HG02981 (cell line): Measurements from ENCODE around the gene MYRIP.
"Not testable (repeated sequence)": the region's sequence is repeated elsewhere in the genome, so short reads cannot be mapped to it uniquely, and the experiment has no call there.

Source experiments
- ATAC-seq: cut with Tn5 transposase; IDR thresholded peaks from one replicate; pipeline ENCODE4 v1.9.1; 2021; ENCODE audit warnings: mild to moderate bottlenecking, moderate library complexity; ENCODE audit not compliant: unreplicated experiment

MYRIP gene

GRCh38 chr3:40077828-40078492 lies 268.6 kb downstream of the MYRIP start:
- ATAC-seq: not testable (repeated sequence)

GRCh38 chr3:40078590-40078989 lies 269.2 kb downstream of the MYRIP start:
- ATAC-seq: no peak

- ATAC-seq: no peak
Measured at GRCh38 chr3:40079203-40079846, 269.9 kb downstream of the MYRIP start.

GRCh38 chr3:40079847-40080240 lies 270.4 kb downstream of the MYRIP start:
- no peak for ATAC-seq

GRCh38 chr3:40083066-40083465 lies 273.7 kb downstream of the MYRIP start:
- no peak for ATAC-seq

- not testable (repeated sequence) for ATAC-seq
Measured at GRCh38 chr3:40084424-40084823, 275.0 kb downstream of the MYRIP start.

- ATAC-seq: no peak
Measured at GRCh38 chr3:40086890-40087883, 277.8 kb downstream of the MYRIP start.

GRCh38 chr3:40088527-40089170 lies 279.2 kb downstream of the MYRIP start:
- ATAC-seq: no peak

- no peak for ATAC-seq
Measured at GRCh38 chr3:40096661-40097111, 287.3 kb downstream of the MYRIP start.

GRCh38 chr3:40097131-40098117 lies 288.0 kb downstream of the MYRIP start:
- ATAC-seq: no peak

- ATAC-seq: no peak
Measured at GRCh38 chr3:40098261-40098759, 288.9 kb downstream of the MYRIP start.

GRCh38 chr3:40099871-40100270 lies 290.5 kb downstream of the MYRIP start:
- no peak for ATAC-seq

GRCh38 chr3:40102182-40102581 lies 292.8 kb downstream of the MYRIP start:
- ATAC-seq: no peak

GRCh38 chr3:40103829-40104228 lies 294.4 kb downstream of the MYRIP start:
- no peak for ATAC-seq

- no peak for ATAC-seq
Measured at GRCh38 chr3:40104441-40104840, 295.0 kb downstream of the MYRIP start.

GRCh38 chr3:40108643-40109042 lies 299.2 kb downstream of the MYRIP start:
- ATAC-seq: no peak

GRCh38 chr3:40109641-40110490 lies 300.5 kb downstream of the MYRIP start:
- ATAC-seq: no peak

- ATAC-seq: no peak
Measured at GRCh38 chr3:40116478-40117177, 307.2 kb downstream of the MYRIP start.
